Fibroblast of the aortic adventitia (primary cell): ENCODE measurements around the gene C2CD2. TPM values are rescaled to one million over a fixed set of nuclear protein-coding genes. Genes with fewer than 3 reads are reported as not detected.

Experiments
- DNase-seq: peaks from one replicate; pipeline ENCODE4 v3.0.0-alpha.2; 2010; ENCODE audit warnings: low read depth
- H3K4me3 ChIP-seq: 2 replicates; pipeline ENCODE4 v1.5.1; 2011; ENCODE audit warnings: low read depth, mild to moderate bottlenecking, control low read depth, low read length, moderate library complexity
- total RNA-seq: library from RNA; depleted of rRNA; stranded (reverse); fragments of >200 nt; gene quantifications from 2 replicates; pipeline ENCODE4 v1.2.3, GENCODE V29; 2012; ENCODE audit warnings: low replicate concordance
- TF ChIP-seq, protein P1 (sequence below): IDR thresholded peaks from 2 replicates; pipeline ENCODE4 v1.5.1; 2011; ENCODE audit warnings: mild to moderate bottlenecking, low read length, control low read depth, inconsistent platforms; ENCODE audit not compliant: insufficient read depth

Gene C2CD2
- total RNA-seq, 1 donor = 20.2 TPM

DNA sequence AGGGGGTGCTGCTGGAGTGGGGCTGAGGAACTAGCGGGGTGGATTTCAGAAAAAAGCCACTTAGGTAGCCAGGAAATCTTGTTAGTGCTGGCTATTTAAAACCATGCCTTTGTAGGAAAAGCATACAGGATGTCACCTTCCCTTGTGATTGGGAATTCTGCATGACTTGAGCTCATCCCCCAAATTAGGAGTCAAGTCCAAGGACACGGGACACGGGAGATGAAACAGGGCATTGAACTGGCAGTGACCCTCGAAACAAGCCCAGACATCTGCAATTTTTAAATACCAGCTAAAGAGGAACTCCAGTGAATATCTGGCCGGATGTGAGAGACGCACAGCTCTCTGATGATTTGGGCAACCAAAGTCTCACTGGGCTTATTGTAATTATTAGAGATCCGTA lies 32.8 kb downstream of the C2CD2 start:
- no peak overlapping the region for H3K4me3 ChIP-seq
- TF ChIP-seq, protein P1, sequence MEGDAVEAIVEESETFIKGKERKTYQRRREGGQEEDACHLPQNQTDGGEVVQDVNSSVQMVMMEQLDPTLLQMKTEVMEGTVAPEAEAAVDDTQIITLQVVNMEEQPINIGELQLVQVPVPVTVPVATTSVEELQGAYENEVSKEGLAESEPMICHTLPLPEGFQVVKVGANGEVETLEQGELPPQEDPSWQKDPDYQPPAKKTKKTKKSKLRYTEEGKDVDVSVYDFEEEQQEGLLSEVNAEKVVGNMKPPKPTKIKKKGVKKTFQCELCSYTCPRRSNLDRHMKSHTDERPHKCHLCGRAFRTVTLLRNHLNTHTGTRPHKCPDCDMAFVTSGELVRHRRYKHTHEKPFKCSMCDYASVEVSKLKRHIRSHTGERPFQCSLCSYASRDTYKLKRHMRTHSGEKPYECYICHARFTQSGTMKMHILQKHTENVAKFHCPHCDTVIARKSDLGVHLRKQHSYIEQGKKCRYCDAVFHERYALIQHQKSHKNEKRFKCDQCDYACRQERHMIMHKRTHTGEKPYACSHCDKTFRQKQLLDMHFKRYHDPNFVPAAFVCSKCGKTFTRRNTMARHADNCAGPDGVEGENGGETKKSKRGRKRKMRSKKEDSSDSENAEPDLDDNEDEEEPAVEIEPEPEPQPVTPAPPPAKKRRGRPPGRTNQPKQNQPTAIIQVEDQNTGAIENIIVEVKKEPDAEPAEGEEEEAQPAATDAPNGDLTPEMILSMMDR = no peak
- DNase-seq = no peak

DNA sequence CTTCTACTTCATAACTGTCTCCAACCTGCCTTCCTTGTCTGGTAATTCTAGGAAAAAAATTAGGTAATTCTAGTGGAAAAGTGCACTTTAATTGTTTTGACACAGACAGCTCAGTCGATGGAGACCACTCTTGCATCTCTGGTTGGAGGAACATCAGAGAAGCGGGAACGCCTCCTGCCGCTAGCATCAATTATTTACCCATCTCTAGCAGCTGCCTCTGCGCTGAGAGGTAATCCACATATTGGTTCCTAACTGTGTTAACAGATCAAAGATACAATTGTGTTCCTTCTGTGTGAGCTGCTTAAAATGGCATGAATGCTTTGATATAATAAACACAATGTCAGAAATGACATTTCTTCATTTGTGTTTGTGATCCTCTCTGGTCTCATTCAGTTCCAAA lies 33.3 kb downstream of the C2CD2 start:
- H3K4me3 ChIP-seq = no peak overlapping the region
- TF ChIP-seq, protein P1 = no peak
- no peak for DNase-seq

DNA sequence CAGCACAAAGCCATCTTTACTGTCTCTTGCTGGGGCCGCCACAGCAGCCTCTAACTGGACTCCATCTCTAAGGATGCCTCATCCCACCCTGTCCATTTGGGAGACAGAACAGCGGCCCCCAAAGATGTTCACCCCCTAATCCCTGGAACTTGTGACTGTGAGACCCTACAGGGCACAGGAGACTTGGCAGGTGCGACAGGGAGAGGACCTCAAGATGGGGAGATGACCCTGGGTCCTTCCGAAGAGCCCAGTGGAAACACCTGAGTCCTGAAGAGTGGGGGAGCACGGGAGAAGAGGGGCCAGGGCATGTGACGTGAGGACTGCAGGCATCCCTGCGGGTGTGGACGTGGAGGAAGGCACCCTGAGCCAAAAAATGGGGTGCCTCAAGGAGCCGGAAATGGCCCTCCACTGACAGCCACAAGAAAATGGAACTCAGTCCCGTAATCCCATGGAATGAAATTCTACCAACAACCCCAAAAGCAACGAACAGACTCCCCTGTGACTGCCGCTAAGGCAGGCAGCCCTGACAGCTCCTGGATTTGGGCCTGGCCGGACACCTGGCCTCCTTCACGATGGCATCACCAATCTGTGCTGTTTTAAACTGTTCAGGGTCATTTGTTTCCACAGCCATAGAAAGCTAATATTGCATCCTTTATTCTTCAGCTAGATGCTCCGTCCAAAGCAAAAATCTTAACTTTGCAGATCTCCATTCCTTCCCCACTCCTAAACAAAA lies 34.0 kb downstream of the C2CD2 start:
- no peak overlapping the region for H3K4me3 ChIP-seq
- TF ChIP-seq, protein P1 = no peak
- no peak for DNase-seq

DNA sequence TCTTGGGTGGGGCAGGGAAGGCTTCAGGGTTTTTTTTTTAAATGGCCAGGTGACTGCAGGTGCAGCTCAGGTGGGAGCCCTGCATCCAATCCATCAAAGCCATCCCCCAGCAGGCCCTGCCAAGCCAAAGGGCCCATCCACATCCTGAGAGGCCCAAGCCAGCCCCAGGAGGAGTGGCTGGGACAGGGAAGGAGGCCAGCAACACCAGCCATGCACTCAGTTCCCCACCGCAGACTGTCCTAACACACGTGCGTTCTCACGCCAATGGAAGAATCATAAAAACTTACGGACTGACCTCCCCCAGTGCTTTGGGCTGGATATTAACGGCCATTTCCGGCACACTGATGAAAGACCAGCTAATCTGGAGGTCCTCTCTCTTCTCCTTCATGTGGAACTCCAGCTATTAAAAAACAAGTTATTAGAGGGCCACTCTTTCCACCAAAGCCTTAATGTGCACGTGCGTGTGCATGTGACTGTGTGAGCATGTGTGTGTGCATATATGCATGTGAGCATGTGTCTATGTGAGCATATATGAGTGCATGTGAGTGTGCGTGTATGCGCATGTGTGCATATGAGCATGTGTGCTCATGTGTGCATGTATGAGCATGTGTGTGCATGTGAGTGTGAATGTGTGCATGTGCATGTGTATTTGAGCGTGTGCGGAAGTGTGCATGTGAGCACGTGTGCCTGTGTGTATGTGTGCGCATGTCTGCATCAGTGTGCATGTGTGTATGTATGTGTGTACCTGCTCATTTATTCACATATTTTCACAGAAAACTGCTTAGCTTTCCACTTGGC lies 35.1 kb downstream of the C2CD2 start:
- DNase-seq = no peak
- TF ChIP-seq, protein P1 = no peak
- no peak overlapping the region for H3K4me3 ChIP-seq

DNA sequence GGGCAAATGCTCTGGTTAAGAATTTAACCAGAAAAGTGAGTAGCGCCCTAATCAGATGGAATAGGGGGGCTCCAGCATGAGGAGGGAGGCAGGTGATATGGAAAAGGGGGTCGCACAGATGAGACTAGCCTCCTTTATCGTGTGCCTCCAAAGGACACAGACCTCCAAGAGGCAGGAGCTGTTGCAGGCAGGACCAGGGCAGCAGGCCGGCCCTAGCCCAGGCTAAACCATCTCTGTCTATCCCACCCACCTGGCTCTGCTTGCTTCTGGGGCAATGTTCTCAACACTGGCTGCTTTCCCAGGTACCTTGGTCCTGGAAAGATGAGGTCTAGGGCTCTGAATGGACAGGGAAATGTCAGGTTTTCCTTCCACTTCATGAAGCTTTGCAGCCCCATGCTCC lies 36.3 kb downstream of the C2CD2 start:
- no peak for DNase-seq
- TF ChIP-seq, protein P1 = no peak
- H3K4me3 ChIP-seq = no peak overlapping the region

DNA sequence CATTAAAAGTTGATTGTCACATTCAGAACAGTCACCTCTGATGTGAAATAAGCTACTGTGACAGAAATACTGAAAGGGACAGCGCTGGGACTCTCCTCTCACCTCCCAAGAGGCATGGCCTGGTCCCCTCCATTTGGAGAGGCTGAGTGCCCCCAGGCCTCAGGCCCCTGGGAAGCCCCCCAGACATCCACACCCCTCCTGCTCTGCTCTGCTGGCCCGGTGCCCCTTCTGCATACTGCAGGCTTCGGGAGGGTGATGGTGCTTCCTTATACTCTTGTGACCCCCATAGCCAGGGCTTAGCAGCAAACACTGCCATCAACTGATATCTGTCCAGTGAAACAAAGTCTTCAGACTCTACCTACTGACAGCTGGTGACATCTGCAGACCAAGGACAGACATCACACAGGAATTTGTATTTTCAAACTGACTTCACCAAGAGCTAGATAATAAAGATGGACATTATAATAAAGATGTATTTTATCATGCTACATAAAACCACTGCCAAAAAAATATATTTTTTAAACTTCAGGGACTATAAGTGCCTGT lies 36.9 kb downstream of the C2CD2 start:
- H3K4me3 ChIP-seq = no peak overlapping the region
- no peak for DNase-seq
- TF ChIP-seq, protein P1 = no peak
